ENCODE data around the gene NOP53. TPM values are rescaled to one million over a fixed set of nuclear protein-coding genes. Genes with fewer than 3 reads are reported as not detected.
A peak's percentile ranks its signal among the peaks of the same experiment; 100 is the strongest.
"Not testable (repeated sequence)": the region's sequence is repeated elsewhere in the genome, so short reads cannot be mapped to it uniquely, and the experiment has no call there.

NOP53 gene
- total RNA-seq, 3 donors from 2014 or later (not counting 1 experiment from before 2014, with no cell fraction given): 416 to 445 (median 428) TPM

DNA sequence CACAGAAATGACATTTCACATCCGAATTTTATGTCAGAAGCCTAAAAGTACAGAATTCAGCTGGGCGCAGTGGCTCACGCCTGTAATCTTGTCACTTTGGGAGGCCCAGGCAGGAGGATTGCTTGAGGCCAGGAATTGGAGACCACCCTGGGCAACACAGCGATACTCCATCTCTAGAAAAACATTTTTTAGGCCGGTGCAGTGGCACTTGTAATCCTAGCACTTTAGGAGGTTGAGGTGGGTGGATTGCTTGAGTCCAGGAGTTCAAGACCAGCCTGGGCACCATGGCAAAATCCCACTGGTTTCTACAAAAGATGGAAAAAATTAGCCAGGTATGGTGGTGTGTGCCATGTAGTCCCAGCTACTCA lies 15.3 kb downstream of the NOP53 start:
- WGBS (ENCODE audit: insufficient coverage): 78% methylated on average over 5 of the region's 5 CpGs
- intact Hi-C loops (cut with micrococcal nuclease): no loop called here
- no peak for TF ChIP-seq CTCF (IDR thresholded peaks at IDR 0.05)

GRCh38 chr19:47761566-47761965 lies 16.2 kb downstream of the NOP53 start:
- no peaks in the 10 kb centered on the region for H3K4me1 ChIP-seq (ENCODE audit: control insufficient read depth, insufficient read depth, low read length)
- no peak overlapping the region for H3K27ac ChIP-seq (ENCODE audit: low read length)
- no peaks in the 10 kb centered on the region for H3K27me3 ChIP-seq (ENCODE audit: control insufficient read depth, insufficient read depth, low read length)
- H3K36me3 ChIP-seq (ENCODE audit: control insufficient read depth, insufficient read depth, low read length): peaks cover 15% of the 10 kb centered on the region
- WGBS (ENCODE audit: insufficient coverage): 65% methylated on average over 5 of the region's 5 CpGs
- no peaks in the 10 kb centered on the region for H3K27me3 Mint-ChIP-seq (ENCODE audit: low read depth in 2 of 2)
- no peak overlapping the region for H3K4me3 ChIP-seq (ENCODE audit: low read length)
- no peak for ATAC-seq
- no peak overlapping the region for H3K4me3 Mint-ChIP-seq
- peaks cover 11% of the 10 kb centered on the region for H3K36me3 Mint-ChIP-seq
- H3K9me3 Mint-ChIP-seq: peaks cover 2 to 3% of the 10 kb centered on the region in 2 donors
- DNase-seq: no peak
- intact Hi-C loops (cut with micrococcal nuclease): no loop called here
- no peak for TF ChIP-seq CTCF (IDR thresholded peaks at IDR 0.05)
- H3K9me3 ChIP-seq (ENCODE audit: control insufficient read depth, insufficient read depth, low read length): no peaks in the 10 kb centered on the region
- H3K27ac Mint-ChIP-seq: no peak overlapping the region
- peaks cover 0 to 5% of the 10 kb centered on the region in 2 donors for H3K4me1 Mint-ChIP-seq

More for the DNA sequence above, 15.3 kb downstream of the NOP53 start:
- no peak for DNase-seq
- ATAC-seq: no peak
- peaks cover 2 to 3% of the 10 kb centered on the region in 2 donors for H3K9me3 Mint-ChIP-seq
- no peaks in the 10 kb centered on the region for H3K4me1 ChIP-seq (ENCODE audit: control insufficient read depth, insufficient read depth, low read length)
- H3K36me3 Mint-ChIP-seq: peaks cover 11% of the 10 kb centered on the region
- no peaks in the 10 kb centered on the region for H3K9me3 ChIP-seq (ENCODE audit: control insufficient read depth, insufficient read depth, low read length)
- H3K4me3 Mint-ChIP-seq: no peak overlapping the region
- H3K27me3 ChIP-seq (ENCODE audit: control insufficient read depth, insufficient read depth, low read length): no peaks in the 10 kb centered on the region
- H3K4me3 ChIP-seq (ENCODE audit: low read length): no peak overlapping the region
- H3K27ac Mint-ChIP-seq: no peak overlapping the region
- peaks cover 0 to 5% of the 10 kb centered on the region in 2 donors for H3K4me1 Mint-ChIP-seq
- H3K27me3 Mint-ChIP-seq (ENCODE audit: low read depth in 2 of 2): no peaks in the 10 kb centered on the region
- H3K36me3 ChIP-seq (ENCODE audit: control insufficient read depth, insufficient read depth, low read length): peaks cover 24% of the 10 kb centered on the region
- H3K27ac ChIP-seq (ENCODE audit: low read length): no peak overlapping the region

DNA sequence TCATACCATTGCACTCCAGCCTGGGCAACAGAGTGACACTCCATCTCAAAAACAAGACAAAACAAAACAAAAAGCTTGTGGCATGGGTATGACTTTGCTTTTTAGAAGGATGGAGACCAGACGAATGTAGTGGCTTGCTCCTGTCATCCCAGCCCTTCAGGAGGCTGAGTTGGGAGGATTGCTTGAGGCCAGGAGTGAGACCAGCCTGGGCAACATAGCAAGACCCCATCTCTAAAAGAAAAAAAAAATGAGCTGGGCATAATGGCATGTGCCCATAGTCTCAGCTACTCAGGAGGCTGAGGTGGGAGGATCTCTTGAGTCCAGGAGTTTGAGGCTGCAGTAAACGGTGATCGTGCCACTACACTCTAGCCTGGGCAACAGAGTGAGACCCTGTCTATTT lies 16.8 kb downstream of the NOP53 start:
- no peak overlapping the region for H3K27ac Mint-ChIP-seq
- ATAC-seq (no peak), DNase-seq (peak in 1 of 2 donors; percentile 4)
- Histone ChIP-seq H3K9me3 (ENCODE audit: control insufficient read depth, insufficient read depth, low read length) (no peaks in the 10 kb centered on the region), H3K27ac (ENCODE audit: low read length) (no peak overlapping the region), H3K4me1 (ENCODE audit: control insufficient read depth, insufficient read depth, low read length) (no peaks in the 10 kb centered on the region), H3K4me3 (ENCODE audit: low read length) (no peak overlapping the region), H3K36me3 (ENCODE audit: control insufficient read depth, insufficient read depth, low read length) (peaks cover 9% of the 10 kb centered on the region), H3K27me3 (ENCODE audit: control insufficient read depth, insufficient read depth, low read length) (no peaks in the 10 kb centered on the region)
- H3K36me3 Mint-ChIP-seq: peaks cover 11% of the 10 kb centered on the region
- peaks cover 2 to 3% of the 10 kb centered on the region in 2 donors for H3K9me3 Mint-ChIP-seq
- intact Hi-C loops (cut with micrococcal nuclease): no loop called here
- H3K4me1 Mint-ChIP-seq: peaks cover 0 to 5% of the 10 kb centered on the region in 2 donors
- no peaks in the 10 kb centered on the region for H3K27me3 Mint-ChIP-seq (ENCODE audit: low read depth in 2 of 2)
- 84% methylated on average over 2 of the region's 3 CpGs for WGBS (ENCODE audit: insufficient coverage)
- TF ChIP-seq CTCF (IDR thresholded peaks at IDR 0.05): no peak
- no peak overlapping the region for H3K4me3 Mint-ChIP-seq

DNA sequence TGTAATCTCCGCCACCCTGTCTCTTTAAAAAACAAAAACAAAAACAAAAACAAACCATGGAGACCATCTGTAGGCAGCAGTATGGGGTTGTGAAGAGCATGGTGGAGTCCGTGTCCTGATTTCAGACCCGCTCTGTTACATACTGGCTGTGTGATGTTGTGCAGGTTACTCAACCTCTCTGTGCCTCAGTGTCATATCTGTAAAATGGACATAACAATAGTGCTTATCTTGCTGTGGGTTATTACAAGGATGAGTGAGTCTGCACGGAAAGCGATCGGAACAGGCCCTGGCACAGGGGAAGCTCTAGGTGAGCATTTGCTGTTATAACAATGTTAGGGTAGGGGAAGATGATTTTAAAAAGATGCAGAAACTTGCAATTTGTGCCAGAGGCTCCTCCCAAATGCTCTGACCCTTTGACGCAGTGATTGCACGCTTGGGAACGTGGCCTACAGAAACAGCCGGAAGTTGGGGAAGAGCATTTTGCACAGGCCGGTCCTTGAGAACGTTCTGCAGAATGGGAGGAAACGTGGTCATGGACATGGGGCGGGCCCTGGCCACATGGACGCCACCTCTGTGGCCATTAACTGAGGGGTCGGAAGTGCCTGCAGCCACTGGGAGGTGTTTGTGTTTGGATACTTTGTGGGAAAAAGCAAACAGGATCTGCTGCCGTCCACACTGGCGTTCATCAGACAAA lies 17.4 kb downstream of the NOP53 start:
- H3K36me3 ChIP-seq (ENCODE audit: control insufficient read depth, insufficient read depth, low read length): peaks cover 6% of the 10 kb centered on the region
- ATAC-seq (no peak), DNase-seq (peak in 1 of 2 donors; percentile 5)
- H3K27me3 ChIP-seq (ENCODE audit: control insufficient read depth, insufficient read depth, low read length): no peaks in the 10 kb centered on the region
- peaks cover 2 to 3% of the 10 kb centered on the region in 2 donors for H3K9me3 Mint-ChIP-seq
- H3K4me1 Mint-ChIP-seq: peaks cover 0 to 5% of the 10 kb centered on the region in 2 donors
- WGBS (ENCODE audit: insufficient coverage): 89% methylated on average over 16 of the region's 18 CpGs
- no peak overlapping the region for H3K27ac Mint-ChIP-seq
- no peak overlapping the region for H3K4me3 ChIP-seq (ENCODE audit: low read length)
- H3K36me3 Mint-ChIP-seq: peaks cover 11% of the 10 kb centered on the region
- TF ChIP-seq CTCF (IDR thresholded peaks at IDR 0.05): no peak
- no peak overlapping the region for H3K4me3 Mint-ChIP-seq
- H3K27me3 Mint-ChIP-seq (ENCODE audit: low read depth in 2 of 2): no peaks in the 10 kb centered on the region
- no peak overlapping the region for H3K27ac ChIP-seq (ENCODE audit: low read length)
- H3K9me3 ChIP-seq (ENCODE audit: control insufficient read depth, insufficient read depth, low read length): no peaks in the 10 kb centered on the region
- H3K4me1 ChIP-seq (ENCODE audit: control insufficient read depth, insufficient read depth, low read length): no peaks in the 10 kb centered on the region
- intact Hi-C loops (cut with micrococcal nuclease): no loop called here

GRCh38 chr19:47764705-47765104 lies 19.4 kb downstream of the NOP53 start:
- H3K4me3 Mint-ChIP-seq; H3K4me1 Mint-ChIP-seq; H3K9me3 ChIP-seq (ENCODE audit: control insufficient read depth, insufficient read depth, low read length); H3K36me3 Mint-ChIP-seq; H3K27ac ChIP-seq (ENCODE audit: low read length); H3K9me3 Mint-ChIP-seq; H3K4me3 ChIP-seq (ENCODE audit: low read length); H3K27me3 Mint-ChIP-seq (ENCODE audit: low read depth in 2 of 2); H3K36me3 ChIP-seq (ENCODE audit: control insufficient read depth, insufficient read depth, low read length); H3K27ac Mint-ChIP-seq; H3K27me3 ChIP-seq (ENCODE audit: control insufficient read depth, insufficient read depth, low read length); ATAC-seq; H3K4me1 ChIP-seq (ENCODE audit: control insufficient read depth, insufficient read depth, low read length); intact Hi-C loops (cut with micrococcal nuclease); DNase-seq: not testable (repeated sequence)
- 85% methylated on average over 3 of the region's 3 CpGs for WGBS (ENCODE audit: insufficient coverage)
